ENCODE results near the gene ZNF474.

The ZNF474 gene

GRCh38 chr5:122095158-122095557 is 34.2 kb upstream of the ZNF474 start:
- no peak overlapping the region for H3K27ac ChIP-seq
- TF ChIP-seq ZFX (IDR thresholded peaks at IDR 0.05) = no peak
- TF ChIP-seq, protein P1, sequence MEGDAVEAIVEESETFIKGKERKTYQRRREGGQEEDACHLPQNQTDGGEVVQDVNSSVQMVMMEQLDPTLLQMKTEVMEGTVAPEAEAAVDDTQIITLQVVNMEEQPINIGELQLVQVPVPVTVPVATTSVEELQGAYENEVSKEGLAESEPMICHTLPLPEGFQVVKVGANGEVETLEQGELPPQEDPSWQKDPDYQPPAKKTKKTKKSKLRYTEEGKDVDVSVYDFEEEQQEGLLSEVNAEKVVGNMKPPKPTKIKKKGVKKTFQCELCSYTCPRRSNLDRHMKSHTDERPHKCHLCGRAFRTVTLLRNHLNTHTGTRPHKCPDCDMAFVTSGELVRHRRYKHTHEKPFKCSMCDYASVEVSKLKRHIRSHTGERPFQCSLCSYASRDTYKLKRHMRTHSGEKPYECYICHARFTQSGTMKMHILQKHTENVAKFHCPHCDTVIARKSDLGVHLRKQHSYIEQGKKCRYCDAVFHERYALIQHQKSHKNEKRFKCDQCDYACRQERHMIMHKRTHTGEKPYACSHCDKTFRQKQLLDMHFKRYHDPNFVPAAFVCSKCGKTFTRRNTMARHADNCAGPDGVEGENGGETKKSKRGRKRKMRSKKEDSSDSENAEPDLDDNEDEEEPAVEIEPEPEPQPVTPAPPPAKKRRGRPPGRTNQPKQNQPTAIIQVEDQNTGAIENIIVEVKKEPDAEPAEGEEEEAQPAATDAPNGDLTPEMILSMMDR (conservative IDR thresholded peaks at IDR 0.05) = no peak

DNA sequence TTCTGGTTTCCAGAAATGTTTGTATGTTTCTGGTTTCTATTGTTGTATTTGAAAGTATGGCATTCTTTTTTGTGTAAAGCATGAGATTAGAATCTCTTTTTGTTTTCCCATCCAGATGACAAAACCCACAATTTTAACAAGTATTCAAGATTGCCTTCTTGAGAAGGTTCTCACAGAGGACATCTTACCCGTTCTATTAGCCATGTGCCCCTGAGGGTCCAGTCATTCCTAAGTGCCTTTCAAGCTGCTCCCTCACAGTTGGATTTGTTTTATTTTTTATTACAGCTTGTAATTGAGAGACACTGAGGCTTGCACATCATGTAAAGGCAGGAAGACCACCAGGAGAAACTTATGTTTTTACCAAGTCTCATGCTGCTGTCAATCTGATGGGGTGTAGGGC is 32.0 kb upstream of the ZNF474 start:
- TF ChIP-seq, protein P1 (conservative IDR thresholded peaks at IDR 0.05) = no peak
- TF ChIP-seq ZFX (IDR thresholded peaks at IDR 0.05) = no peak
- no peak overlapping the region for H3K27ac ChIP-seq

DNA sequence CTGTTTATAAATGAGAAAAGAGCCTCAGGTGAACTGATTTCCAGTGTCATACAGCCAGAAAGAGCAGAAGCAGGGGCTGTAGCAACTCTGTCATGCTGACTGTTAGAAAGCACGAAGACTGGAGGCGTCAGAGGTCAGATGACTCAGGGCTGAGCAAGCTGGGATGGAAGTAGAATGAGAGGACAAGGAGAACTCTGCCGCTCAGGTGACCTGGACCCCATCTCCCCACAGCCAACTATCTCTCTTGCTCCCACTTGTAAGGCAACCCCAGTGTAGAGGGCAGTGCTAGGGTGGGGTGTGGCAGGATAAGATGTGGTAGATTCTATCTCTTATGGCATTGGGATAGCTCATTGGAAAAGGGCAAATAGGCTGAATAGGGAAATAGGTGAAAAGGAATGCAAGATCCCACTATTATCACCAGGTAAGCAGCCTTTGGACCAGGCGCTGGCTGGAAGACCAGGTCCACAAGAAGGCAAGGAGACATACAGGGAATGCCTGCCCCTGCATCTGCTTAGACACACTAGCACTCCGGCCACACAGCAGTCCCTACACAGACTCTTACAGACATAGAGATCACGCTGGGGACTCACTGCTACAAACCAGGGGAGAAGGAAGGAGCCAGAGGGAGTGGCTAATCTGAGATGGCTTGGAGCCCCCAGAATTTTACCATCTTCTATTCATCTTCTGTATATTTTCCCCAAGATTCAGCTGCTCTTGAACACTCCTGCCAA is 30.1 kb upstream of the ZNF474 start:
- TF ChIP-seq ZFX (IDR thresholded peaks at IDR 0.05) = no peak
- TF ChIP-seq, protein P1 (conservative IDR thresholded peaks at IDR 0.05) = no peak

GRCh38 chr5:122101636-122102285 is 27.6 kb upstream of the ZNF474 start:
- TF ChIP-seq ZFX (IDR thresholded peaks at IDR 0.05) = no peak
- TF ChIP-seq, protein P1 (conservative IDR thresholded peaks at IDR 0.05) = peak; percentile 80
- H3K27ac ChIP-seq = no peak overlapping the region

More for the DNA sequence above, 30.1 kb upstream of the ZNF474 start:
- no peak overlapping the region for H3K27ac ChIP-seq

- H3K27ac ChIP-seq = no peak overlapping the region
- TF ChIP-seq ZFX (IDR thresholded peaks at IDR 0.05) = no peak
- TF ChIP-seq, protein P1 (conservative IDR thresholded peaks at IDR 0.05) = no peak
Observed at GRCh38 chr5:122102825-122103224, 26.5 kb upstream of the ZNF474 start.

DNA sequence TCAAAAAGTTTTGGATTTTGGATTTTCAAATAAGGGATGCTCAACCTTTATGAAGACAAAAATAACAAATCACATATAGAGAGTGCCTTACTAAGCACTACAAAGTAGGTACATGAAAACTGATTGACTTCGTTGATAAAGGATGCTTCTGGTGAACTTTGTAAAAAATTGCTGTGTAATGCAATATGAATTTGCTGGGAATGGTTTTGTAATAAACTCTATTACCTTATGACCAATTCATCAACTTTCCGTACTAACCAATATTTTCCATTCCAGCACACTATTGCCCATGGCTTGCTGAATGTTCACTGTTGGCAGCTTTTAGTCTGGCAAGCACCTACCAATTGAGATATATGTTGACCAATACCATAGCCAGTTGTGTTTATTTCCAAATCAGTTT is 23.4 kb upstream of the ZNF474 start:
- no peak overlapping the region for H3K27ac ChIP-seq
- TF ChIP-seq, protein P1 (conservative IDR thresholded peaks at IDR 0.05) = no peak
- no peak for TF ChIP-seq ZFX (IDR thresholded peaks at IDR 0.05)

DNA sequence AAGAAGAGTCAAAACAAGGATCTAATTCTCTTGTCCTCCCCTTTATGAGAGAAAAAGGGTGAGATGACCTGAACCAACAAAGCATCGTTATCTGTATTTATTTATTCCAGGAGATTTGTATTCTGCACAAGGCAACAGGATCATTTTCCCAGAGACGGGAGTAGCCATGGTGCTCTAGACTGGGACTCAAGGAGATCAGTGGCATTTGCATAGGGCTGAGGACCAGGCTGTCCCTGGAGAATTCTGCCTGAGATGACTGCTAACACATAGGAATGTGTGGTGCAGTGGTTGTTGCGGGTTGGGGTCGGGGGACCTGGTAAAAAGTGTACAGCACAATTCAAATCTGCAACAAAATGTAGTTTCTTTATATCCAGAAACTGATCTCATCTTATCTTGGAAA is 22.3 kb upstream of the ZNF474 start:
- TF ChIP-seq, protein P1 (conservative IDR thresholded peaks at IDR 0.05) = no peak
- TF ChIP-seq ZFX (IDR thresholded peaks at IDR 0.05) = no peak

More for the DNA sequence above, 22.3 kb upstream of the ZNF474 start:
- no peak overlapping the region for H3K27ac ChIP-seq

All from C4-2B (cell line).